GM21529 (cell line): Measurements from ENCODE around the gene PTGER2.

Experiments used
- ATAC-seq: cut with Tn5 transposase; IDR thresholded peaks from one replicate; pipeline ENCODE4 v1.9.1; 2021; ENCODE audit not compliant: unreplicated experiment

PTGER2 gene

DNA sequence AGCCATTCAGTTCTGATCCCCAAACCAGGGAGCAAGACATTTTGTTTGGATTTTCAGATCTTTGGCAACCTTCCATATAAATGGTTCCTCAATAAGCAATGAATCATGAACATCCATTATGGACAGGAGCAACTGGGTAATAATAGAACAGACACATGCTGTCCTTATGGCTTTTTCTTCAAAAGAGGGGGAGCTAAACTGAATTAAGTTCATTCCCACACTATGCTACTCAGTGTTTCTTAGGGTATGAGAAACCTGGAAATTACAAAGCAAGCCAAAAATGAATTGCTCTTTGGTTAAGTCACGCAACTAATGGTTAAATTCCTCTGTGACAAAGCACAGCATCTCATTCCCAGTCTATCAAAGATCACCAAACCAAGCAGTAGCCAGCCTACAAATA, 51.0 kb downstream of the PTGER2 start:
- ATAC-seq: no peak

DNA sequence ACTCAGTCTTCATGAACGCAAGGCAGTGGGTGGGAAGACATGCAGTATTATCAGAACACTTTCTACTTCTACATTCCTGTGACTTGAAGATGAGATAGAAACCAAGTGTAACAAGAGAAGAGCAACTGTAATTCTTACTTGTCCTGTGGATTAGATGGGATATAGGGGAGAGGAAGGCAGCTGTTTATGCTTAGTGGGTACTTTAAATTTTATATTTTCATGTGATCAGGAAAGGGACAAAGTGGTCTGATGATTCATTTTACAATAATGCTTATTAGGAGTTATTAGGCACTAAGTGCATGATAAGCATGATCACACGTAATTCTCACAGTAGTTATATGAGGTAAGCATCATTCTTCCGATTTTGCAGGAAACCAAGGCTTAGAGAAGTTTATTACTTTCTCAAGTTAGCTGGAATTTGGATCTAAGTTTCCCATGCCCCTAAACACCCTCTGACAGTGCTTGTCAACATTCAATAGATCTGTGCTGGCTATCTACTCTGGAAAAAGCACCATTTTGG, 52.7 kb downstream of the PTGER2 start:
- ATAC-seq: no peak

DNA sequence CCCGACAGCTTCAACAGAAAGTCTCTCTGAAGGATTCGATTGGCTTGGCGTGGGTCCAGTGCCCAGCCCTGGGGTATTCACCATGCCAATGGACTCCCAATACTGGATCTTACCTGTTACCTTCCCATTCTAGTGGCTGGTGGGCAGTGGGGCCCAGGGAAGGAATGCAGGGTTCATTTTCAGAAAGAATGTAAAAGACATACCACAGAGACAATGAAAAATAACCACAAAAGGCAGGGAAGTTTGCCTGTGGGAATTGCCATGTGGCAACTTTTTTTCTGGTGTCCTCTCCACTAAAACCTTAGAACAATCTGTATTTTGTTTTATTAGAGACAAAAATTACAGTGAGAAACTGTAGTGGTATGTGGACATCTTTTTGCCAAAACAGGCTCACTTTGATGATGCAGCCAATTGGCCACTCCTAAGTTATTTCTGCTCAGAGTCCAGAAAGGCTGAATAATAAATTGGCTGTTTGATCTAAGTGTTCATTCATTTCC, 55.2 kb downstream of the PTGER2 start:
- no peak for ATAC-seq

DNA sequence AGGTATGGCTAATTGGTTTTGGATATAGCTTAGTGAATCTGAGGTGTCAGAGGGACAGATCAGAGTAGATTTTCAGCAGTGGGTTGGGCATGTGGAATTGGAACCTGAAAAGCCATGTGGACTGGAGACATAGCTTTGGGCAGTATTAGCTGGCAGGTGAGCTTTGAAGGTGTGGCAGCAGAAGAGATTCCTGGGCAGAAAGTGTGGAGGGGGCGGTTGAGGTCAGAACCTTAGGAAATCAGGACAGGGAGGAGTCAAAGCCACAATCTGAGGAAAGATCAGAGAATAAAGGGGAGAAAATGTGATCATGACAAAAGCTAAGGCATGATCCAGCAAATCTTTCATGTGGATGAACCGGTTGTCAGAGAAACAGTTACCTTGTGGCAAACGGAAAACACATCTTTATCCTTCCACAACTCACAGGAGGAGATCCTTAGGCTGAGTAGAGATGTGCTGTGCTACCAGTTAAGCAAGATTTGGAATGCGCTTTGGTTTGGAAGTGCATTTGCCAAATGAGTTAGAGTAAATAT, 56.4 kb downstream of the PTGER2 start:
- ATAC-seq: no peak

DNA sequence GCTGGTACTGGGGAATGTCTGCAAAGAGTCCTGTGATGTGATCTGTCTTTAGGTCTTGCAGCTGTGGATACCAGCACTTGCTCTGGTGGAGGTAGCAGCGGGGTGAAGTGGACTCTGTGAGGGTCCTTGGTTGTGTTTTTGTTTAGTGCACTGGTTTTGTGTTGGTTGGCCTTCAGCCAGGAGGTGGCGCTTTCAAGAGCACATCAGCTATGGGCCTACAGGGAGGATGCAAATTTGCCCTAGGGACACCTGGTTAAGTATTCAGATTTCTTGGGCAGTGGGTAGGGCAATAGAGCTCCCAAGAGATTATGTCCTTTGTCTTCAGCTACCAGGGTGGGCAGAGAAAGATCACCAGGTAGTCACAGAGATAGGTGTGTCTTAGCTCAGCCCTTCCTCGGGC, 63.8 kb downstream of the PTGER2 start:
- ATAC-seq: no peak
